Body of pancreas (tissue), 4 donors: ENCODE data around the gene STX16.

Source experiments
- POLR2A ChIP-seq, 3 donors: fragments of 450-650 bp; IDR thresholded peaks; one replicate each; pipeline ENCODE4 v1.6.1; 2016; ENCODE audit warnings: antibody characterized with exemption in 3 of 3, mild to moderate bottlenecking in 2 of 3
- TF ChIP-seq, protein P1 (sequence below), 7 experiments: fragments of 450-650 bp in 4 of 7; fragments of 200-600 bp in 3 of 7; sonication (generic) in 3 of 7; IDR thresholded peaks; one replicate each; pipeline ENCODE4 v1.5.1; 2016 to 2019; ENCODE audit warnings: antibody characterized with exemption in 7 of 7

- TF ChIP-seq, protein P1, sequence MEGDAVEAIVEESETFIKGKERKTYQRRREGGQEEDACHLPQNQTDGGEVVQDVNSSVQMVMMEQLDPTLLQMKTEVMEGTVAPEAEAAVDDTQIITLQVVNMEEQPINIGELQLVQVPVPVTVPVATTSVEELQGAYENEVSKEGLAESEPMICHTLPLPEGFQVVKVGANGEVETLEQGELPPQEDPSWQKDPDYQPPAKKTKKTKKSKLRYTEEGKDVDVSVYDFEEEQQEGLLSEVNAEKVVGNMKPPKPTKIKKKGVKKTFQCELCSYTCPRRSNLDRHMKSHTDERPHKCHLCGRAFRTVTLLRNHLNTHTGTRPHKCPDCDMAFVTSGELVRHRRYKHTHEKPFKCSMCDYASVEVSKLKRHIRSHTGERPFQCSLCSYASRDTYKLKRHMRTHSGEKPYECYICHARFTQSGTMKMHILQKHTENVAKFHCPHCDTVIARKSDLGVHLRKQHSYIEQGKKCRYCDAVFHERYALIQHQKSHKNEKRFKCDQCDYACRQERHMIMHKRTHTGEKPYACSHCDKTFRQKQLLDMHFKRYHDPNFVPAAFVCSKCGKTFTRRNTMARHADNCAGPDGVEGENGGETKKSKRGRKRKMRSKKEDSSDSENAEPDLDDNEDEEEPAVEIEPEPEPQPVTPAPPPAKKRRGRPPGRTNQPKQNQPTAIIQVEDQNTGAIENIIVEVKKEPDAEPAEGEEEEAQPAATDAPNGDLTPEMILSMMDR (IDR thresholded peaks at IDR 0.05), result no peak
- TF ChIP-seq POLR2A (IDR thresholded peaks at IDR 0.05), result no peak
Observed at GRCh38 chr20:58670102-58670501, 19.0 kb downstream of the STX16 start.
